Kidney (tissue), 14 donors: Measurements from ENCODE around the gene NKX2-8. TPM values are rescaled to one million over a fixed set of nuclear protein-coding genes. Genes with fewer than 3 reads are reported as not detected.
A peak's percentile ranks its signal among the peaks of the same experiment; 100 is the strongest.

Source experiments
- DNase-seq, 5 donors: peaks; one replicate each; pipeline ENCODE4 v3.0.0-alpha.2; 2013 to 2020
- FAIRE-seq: peaks from 2 replicates; lab custom pipeline; 2012; peaks lifted over from hg19 to GRCh38; lab: Jason Lieb, UNC
- H3K27ac ChIP-seq, 2 donors: one replicate each; pipeline ENCODE4 v1.7.0; 2013; ENCODE audit warnings: low read depth in 2 of 2, low read length in 2 of 2, inconsistent platforms in 1 of 2
- H3K27me3 ChIP-seq: one replicate; pipeline ENCODE4 v1.7.1; 2013; ENCODE audit warnings: low read length, inconsistent platforms; ENCODE audit not compliant: control insufficient read depth, insufficient read depth
- H3K36me3 ChIP-seq, 3 donors: one replicate each; pipeline versions ENCODE4 v1.7.0 to v1.7.1; 2013; ENCODE audit warnings: low read length in 3 of 3, control low read depth in 1 of 3, inconsistent platforms in 1 of 3; ENCODE audit not compliant: insufficient read depth in 3 of 3, control insufficient read depth in 2 of 3
- H3K4me1 ChIP-seq, 3 donors: one replicate each; pipeline versions ENCODE4 v1.7.0 to v1.7.1; 2013; ENCODE audit warnings: low read length in 3 of 3, inconsistent platforms in 1 of 3, low read depth in 1 of 3; ENCODE audit not compliant: control insufficient read depth in 2 of 3, insufficient read depth in 2 of 3
- H3K4me3 ChIP-seq, 3 donors: one replicate each; pipeline versions ENCODE4 v1.7.0 to v1.8.1; 2013; ENCODE audit warnings: low read length in 3 of 3, control low read depth in 1 of 3, inconsistent platforms in 1 of 3
- H3K9ac ChIP-seq, 3 donors: one replicate each; pipeline versions ENCODE4 v1.7.0 to v1.7.1; 2013; ENCODE audit warnings: low read length in 3 of 3, control low read depth in 1 of 3, inconsistent platforms in 1 of 3
- H3K9me3 ChIP-seq, 3 donors: one replicate each; pipeline versions ENCODE4 v1.7.0 to v1.7.1; 2013; ENCODE audit warnings: low read length in 3 of 3, control low read depth in 1 of 3, inconsistent platforms in 1 of 3; ENCODE audit not compliant: control insufficient read depth in 2 of 3, insufficient read depth in 1 of 3
- intact Hi-C: fragments of 100-400 bp; cut with DNase I; formaldehyde crosslinking; loops from one replicate; pipeline ENCODE4 v1.11.1; 2022
- polyA plus RNA-seq: library from polyadenylated mRNA; stranded (reverse); fragments of 350-450 nt; fragmentation: Illumina TruSeq; extraction: RNeasy Lipid Tissue Mini Kit (QIAGEN cat#74804); gene quantifications from one replicate; pipeline ENCODE4 v1.2.3, GENCODE V29; 2014; ENCODE audit warnings: low read depth, low replicate concordance; ENCODE audit not compliant: insufficient read depth
- total RNA-seq: library from RNA; stranded (reverse); fragmentation: NEBNext Ultra II Directional; extraction: Animal tissue kit (Norgen Biotek cat#: 25700); gene quantifications from one replicate; pipeline ENCODE4 v1.2.1, GENCODE V29; 2021
- TF ChIP-seq, protein P1 (sequence below): IDR thresholded peaks from 3 replicates; pipeline ENCODE4 v1.5.1; 2012; ENCODE audit warnings: mild to moderate bottlenecking, moderate library complexity, borderline replicate concordance; ENCODE audit not compliant: insufficient read depth; ENCODE audit errors: extremely low read depth
- donor health status: control.
- donor health status: control.
- donor health status: control.
- donor health status: control.
- donor health status: control.
- donor health status: DM: yes; HTN: yes; CAD: no.
- donor health status: Normal renal cell carcinoma (clear cell type).

Gene NKX2-8
- total and polyA plus RNA-seq, 2 donors from 2014 or later, result not detected

DNA sequence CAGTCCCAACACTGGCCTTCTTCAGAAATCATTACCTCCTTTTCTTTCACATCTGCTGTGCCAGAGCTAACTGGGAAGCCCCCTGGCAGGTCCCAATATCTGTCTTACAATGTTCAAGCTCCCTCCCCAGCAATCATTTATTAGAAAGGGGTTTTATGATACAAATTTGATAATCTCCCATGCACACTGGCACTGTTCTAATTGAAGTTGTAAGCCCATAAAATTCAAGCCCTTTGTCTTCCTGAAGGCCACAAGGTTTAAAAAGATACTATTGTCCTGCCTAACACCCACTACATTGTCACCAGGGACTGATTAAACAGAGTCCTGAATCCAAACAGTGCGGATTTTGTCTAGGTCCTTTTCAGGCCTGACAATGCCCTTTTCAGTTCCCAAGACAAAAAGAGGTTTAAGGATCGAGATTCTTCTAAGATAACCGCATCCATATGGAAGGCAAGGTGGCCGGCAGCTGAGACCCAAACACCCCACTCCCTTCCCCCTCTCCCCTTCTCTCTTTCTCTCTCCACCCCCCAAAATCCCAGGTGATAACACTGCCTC is 3.3 kb downstream of the NKX2-8 start:
- Histone ChIP-seq H3K4me3 (no peak overlapping the region), H3K27ac (no peak overlapping the region), H3K4me1 (peaks cover 0 to 11% (median 0%) of the 10 kb centered on the region in 3 donors), H3K27me3 (peaks cover 57% of the 10 kb centered on the region), H3K36me3 (no peaks in the 10 kb centered on the region), H3K9ac (no peak overlapping the region), H3K9me3 (no peaks in the 10 kb centered on the region)
- intact Hi-C loops, result no loop called here
- DNase-seq, result no peak
- TF ChIP-seq, protein P1, sequence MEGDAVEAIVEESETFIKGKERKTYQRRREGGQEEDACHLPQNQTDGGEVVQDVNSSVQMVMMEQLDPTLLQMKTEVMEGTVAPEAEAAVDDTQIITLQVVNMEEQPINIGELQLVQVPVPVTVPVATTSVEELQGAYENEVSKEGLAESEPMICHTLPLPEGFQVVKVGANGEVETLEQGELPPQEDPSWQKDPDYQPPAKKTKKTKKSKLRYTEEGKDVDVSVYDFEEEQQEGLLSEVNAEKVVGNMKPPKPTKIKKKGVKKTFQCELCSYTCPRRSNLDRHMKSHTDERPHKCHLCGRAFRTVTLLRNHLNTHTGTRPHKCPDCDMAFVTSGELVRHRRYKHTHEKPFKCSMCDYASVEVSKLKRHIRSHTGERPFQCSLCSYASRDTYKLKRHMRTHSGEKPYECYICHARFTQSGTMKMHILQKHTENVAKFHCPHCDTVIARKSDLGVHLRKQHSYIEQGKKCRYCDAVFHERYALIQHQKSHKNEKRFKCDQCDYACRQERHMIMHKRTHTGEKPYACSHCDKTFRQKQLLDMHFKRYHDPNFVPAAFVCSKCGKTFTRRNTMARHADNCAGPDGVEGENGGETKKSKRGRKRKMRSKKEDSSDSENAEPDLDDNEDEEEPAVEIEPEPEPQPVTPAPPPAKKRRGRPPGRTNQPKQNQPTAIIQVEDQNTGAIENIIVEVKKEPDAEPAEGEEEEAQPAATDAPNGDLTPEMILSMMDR, result no peak
- FAIRE-seq, result no peak

DNA sequence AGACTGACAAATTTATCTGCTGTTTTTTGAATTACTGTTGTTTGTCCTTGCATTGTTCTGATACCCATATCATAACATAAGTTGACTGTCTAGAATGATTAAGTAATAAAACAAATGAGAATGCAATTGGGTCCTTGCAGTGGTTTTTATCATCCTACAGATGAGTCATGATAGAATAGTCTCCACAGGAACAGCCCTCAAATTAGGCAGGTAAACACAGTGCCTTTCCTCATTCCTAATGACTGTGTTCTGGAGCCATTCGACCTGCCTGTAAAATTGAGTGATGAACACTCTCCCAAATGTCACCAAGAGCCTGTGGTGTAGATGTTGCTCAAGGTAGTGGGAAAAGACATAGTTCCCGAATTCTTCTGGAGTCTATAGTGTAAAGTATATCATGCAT is 12.3 kb downstream of the NKX2-8 start:
- Histone ChIP-seq H3K9me3 (no peaks in the 10 kb centered on the region), H3K4me1 (no peaks in the 10 kb centered on the region), H3K27ac (no peak overlapping the region), H3K27me3 (peaks cover 11% of the 10 kb centered on the region), H3K9ac (no peak overlapping the region), H3K36me3 (no peaks in the 10 kb centered on the region), H3K4me3 (no peak overlapping the region)
- FAIRE-seq (no peak), DNase-seq (no peak)
- TF ChIP-seq, protein P1, result no peak
- intact Hi-C loops, result no loop called here

DNA sequence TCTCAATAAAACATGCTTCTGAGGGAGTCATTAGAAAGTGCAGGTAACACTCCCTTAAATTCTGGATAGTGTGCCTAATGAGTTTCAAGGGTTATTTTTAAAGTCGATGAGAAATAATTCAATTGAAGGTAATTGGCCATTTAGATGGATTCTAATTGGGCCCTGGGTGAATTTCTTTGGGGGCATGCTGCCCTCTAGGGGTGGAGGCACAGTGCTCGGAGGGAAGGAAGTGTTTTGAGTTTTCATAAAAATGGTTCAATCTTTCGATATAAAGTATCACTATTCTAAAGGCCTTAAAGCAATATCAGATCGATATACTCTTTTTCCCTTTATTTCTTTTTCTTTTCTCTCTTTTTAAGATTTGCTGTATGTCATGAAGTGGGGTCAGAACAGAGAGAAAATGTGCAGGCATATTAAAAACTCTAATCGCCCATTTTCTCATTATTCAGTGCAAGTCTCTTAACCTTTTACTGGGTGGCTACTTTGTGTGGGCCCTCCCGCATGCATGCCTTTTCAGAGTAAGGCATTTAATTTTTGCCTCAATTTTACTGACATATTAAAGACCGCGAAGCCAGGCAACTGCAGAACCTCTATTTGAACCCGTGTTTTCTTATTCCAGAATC is 25.5 kb downstream of the NKX2-8 start:
- FAIRE-seq (peak; percentile 45), DNase-seq (peak in 1 of 5 donors; percentile 29)
- Histone ChIP-seq H3K27me3 (peaks cover 7% of the 10 kb centered on the region), H3K4me1 (no peaks in the 10 kb centered on the region), H3K9me3 (no peaks in the 10 kb centered on the region), H3K4me3 (no peak overlapping the region), H3K9ac (no peak overlapping the region), H3K27ac (no peak overlapping the region), H3K36me3 (no peaks in the 10 kb centered on the region)
- intact Hi-C loops, result no loop called here
- TF ChIP-seq, protein P1, result peak; percentile 60
